NCI-H1417 treated with DMSO at 0.1 percent for 48 hours (cell line): ENCODE results near the gene TRIM43.
"Not testable (repeated sequence)": the region's sequence is repeated elsewhere in the genome, so short reads cannot be mapped to it uniquely, and the experiment has no call there.

Source experiments
- DNase-seq: peaks from one replicate; lab custom pipeline; 2025; lab: John Stamatoyannopoulos, UW

Gene TRIM43

DNA sequence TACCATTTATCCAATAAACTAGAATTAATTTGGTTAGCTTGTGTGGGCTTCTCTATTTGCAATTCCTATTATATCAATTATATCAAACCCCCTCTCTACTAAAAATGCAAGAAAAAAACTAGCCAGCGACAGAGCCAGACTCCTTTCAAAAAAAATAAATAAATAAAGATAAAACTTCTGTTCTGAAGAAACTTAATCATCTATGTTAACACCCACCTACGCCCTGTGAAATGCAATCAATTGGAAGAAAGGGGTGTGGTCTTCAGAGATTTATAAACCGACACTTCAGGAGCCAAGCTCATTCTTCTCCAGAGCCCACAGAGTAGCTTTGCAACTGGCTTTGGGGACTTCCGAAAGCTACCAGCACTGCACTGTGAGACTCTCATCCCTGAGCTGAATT is at the start of gene TRIM43:
TSS of gene TRIM43 (plus strand) at position 301 of the 400 bp plus-strand sequence. CDS start 2,023 bp downstream, outside the sequence.
- not testable (repeated sequence) for DNase-seq

DNA sequence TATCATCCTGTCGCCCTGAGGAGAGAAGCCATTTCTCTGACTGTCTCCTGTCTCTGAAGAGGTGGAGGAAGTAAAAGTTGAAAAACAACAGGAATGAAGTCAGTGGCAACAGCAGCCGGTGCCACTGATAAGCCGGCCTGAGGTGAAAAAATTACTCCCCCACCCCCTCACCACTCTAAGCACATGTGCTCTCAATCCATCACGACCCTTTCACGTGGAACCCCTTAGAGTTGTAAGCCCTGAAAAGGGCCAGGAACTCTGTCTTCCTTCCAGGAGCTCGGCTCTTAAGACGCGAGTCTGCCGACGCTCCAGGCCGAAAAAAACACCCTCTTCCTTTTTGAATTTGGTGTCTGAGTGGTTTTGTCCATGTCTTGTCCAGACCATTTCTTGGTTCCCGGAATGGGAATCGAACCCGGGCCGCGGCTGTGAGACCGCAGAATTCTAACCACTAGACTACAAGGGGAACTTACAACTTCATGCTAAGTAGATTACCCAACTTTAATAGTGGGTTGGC is 40.7 kb upstream of the TRIM43 start:
- no peak for DNase-seq

DNA sequence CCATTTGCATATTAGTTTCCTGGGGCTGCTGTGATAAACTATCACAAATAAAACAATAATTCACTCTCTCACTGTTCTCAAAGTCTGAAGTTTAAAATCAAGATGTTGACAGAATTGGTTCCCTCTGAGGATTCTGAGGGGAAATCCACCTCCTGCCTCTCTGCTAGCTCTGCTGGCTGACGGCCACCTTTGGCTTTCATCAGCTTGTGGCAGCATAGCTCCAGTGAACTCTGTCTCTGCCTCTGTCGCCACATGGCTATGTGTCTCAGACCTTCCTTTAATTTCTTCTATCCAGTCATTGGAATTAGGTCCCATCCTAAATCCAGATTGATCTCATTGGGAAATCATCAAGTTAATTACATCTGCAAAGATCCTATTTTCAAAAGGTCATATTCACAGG is 38.9 kb upstream of the TRIM43 start:
- no peak for DNase-seq

- no peak for DNase-seq
Observed at GRCh38 chr2:95569170-95569569, 22.6 kb upstream of the TRIM43 start.

- no peak for DNase-seq
Observed at GRCh38 chr2:95573866-95574265, 17.9 kb upstream of the TRIM43 start.

DNA sequence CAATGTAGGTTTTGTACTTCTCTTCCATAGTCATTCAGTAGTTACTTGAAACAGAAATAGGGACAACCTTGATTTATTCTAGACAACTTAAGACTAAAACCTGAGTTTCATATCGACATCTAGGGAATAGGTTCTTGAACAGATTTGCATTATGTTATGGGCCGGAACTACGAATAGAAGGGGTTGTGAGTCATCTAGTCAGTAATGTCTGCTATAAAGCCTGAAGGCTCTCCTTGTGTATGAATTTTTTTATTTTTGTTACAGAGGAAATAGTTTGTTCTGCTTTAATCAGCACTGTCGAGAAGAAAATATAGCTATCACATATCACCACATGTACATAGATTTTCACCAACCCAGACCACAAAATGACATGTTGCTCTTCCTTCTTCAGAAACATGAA is 17.3 kb upstream of the TRIM43 start:
- DNase-seq: no peak

DNA sequence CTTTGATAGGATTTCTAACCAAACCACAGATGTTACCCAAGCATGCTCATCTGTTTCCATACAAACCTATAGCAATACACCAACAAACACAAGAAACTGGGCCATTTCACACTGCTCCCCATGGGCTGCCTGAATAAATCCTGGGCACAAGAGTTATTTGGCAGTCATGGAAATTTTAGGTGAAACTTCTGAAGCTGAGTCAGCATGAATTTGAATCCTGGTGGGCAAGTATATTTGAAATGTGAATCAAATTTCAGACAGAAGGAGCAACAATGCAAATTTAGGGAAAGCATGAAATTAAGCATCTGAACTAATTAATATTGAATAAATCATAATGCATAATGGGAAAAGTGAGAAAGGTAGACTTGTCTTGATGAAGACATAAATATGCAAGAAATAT is 15.9 kb upstream of the TRIM43 start:
- no peak for DNase-seq

DNA sequence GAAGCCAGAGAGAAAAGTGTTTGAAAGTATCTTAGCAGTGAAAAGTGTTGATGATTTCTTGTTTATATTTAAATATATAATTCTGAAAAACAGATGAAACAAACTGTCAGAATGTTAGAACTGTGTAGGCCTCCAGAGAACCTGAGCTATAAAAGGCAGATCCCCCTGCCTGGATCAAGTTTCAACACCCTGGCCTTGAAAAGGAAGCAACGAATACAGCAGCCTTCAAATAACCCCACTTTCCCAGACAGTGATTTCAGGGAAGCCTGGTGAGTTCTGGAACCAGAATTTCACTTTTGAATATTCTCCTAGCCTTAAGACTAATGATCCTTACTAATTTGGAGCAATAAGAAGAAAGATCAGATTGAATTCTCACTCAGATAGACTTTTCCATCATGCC is 13.3 kb upstream of the TRIM43 start:
- no peak for DNase-seq

DNA sequence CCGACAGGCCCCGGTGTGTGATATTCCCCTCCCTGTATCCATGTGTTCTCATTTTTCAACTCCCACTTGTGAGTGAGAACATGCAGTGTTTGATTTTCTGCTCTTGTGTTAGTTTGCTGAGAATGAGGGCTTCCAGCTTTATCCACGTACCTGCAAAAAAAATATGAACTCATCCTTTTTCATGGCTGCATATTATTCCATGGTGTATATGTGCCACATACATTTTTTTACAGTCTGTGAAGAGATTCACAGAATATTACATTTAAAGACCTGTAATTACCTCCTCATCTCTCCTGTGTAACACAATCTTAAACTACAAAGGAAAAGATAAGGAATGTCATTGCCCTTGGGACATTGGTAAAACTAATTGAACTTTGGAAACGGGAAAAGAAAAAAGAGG is 8.3 kb upstream of the TRIM43 start:
- DNase-seq: not testable (repeated sequence)

DNA sequence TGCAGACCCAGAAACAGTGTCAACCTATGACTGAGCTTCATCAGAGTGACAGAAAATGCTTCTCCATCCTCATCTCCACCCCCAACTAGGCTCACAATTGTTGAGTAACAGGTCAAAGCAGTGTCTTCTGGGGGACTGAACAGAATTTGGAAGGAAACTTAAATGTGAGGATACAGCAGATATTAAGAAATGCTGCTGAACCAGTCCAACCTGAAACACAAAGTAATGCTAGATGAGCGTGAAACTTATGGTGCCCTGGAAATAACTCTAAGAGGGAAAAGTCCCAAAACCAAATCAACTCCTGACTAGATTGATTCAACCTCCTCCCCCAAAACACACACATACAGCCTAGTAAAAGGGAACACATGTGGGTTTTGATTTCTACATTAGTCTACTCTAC is 7.5 kb upstream of the TRIM43 start:
- DNase-seq: not testable (repeated sequence)

GRCh38 chr2:95589777-95590536 is 1.8 kb upstream of the TRIM43 start:
- DNase-seq: not testable (repeated sequence)

GRCh38 chr2:95592973-95593372 is 1.2 kb downstream of the TRIM43 start:
- DNase-seq: not testable (repeated sequence)

DNA sequence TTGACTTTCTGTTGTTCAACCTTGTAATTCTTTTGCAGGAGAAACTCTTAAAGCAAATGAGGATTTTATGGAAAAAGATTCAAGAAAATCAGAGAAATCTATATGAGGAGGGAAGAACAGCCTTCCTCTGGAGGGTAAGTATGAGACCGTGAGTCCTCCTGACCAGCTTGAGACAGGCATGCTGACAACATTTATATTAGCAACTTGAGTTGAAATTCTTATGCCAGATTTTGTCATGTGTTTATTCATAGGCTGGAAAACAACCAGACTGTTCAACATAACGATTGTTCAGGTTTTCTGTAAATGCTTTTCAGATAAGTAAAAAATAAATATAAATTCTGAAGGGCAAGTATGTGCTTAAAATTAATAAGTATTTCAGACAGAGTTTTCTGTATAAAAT is 3.2 kb downstream of the TRIM43 start:
- not testable (repeated sequence) for DNase-seq

DNA sequence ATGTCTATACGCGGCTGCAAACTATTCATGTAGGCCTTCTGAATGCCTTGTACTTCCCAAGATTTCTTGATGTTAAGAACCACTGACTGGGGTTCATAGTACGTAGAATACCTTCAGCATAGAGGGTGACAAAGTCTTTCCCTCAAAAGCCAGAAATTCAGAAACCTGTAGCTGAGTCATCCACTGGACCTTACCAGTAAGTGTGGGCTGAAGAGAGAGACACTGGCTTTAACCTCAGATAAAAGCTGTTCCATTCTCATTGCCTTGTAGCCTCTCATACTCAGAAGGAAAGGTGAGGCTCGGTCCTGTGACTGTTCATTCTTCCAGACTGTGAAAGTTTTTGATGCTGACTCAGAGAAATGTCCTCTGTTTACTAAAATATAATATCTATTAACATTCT is 9.5 kb downstream of the TRIM43 start:
- DNase-seq: not testable (repeated sequence)

- not testable (repeated sequence) for DNase-seq
Observed at GRCh38 chr2:95602146-95602545, 10.3 kb downstream of the TRIM43 start.

DNA sequence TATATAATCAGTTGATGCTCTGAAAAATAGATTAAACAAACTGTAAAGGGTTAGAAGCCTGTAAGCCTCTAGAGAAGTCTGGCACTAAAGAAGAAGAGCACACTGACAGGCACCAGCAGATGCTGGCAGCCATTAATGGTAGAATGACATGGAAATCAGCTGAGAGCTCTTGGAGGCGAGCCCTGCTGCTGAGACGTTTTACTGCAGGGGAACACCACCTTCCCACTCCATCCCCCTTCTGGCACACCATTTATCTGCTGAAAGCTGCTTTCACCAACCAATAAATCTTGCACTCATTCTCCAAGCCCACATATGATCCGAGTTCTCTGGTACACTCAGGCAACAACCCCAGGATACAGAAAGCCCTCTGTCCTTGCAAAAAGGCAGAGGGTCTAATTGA is 16.6 kb downstream of the TRIM43 start:
- DNase-seq: not testable (repeated sequence)

- DNase-seq: not testable (repeated sequence)
Observed at GRCh38 chr2:95609764-95610163, 18.0 kb downstream of the TRIM43 start.

DNA sequence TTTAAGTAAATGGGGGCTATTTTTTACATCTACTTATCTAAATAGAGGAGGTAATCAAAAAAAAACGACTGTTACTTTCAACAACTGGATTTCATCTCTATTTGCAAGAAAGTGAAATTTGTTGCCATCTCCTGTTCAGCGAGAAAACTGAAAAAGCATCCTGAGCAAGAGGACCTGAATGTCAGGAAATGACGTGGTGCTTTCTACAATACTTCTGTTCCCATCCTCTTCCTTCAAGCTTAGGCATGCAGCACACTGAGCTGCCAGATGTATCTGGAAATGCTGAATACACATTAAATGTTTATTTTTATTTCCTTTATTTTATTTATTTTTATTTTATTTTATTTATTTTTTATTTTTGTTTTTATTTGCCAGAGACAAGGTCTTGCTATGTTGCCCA is 21.2 kb downstream of the TRIM43 start:
- DNase-seq: not testable (repeated sequence)

DNA sequence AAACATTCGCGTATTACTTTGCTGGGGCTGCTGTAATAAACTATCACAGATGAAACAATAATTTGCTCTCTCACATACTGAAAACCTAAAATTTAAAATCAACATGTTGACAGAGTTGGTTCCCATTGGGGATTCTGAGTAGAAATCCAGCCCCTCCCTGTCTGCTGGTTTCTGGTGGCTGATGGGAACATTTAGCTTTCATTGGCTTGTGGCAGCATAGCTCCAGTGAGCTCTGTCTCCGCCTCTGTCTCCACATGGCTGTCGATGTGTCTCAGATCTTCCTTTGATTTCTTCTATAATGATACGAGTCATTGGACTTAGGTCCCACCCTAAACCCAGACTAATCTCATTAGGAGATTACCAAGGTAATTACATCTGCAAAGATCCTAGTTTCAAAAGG is 30.9 kb downstream of the TRIM43 start:
- DNase-seq: not testable (repeated sequence)

- DNase-seq: not testable (repeated sequence)
Observed at GRCh38 chr2:95630987-95631386, 39.2 kb downstream of the TRIM43 start.

- DNase-seq: not testable (repeated sequence)
Observed at GRCh38 chr2:95633626-95634259, 41.9 kb downstream of the TRIM43 start.

DNA sequence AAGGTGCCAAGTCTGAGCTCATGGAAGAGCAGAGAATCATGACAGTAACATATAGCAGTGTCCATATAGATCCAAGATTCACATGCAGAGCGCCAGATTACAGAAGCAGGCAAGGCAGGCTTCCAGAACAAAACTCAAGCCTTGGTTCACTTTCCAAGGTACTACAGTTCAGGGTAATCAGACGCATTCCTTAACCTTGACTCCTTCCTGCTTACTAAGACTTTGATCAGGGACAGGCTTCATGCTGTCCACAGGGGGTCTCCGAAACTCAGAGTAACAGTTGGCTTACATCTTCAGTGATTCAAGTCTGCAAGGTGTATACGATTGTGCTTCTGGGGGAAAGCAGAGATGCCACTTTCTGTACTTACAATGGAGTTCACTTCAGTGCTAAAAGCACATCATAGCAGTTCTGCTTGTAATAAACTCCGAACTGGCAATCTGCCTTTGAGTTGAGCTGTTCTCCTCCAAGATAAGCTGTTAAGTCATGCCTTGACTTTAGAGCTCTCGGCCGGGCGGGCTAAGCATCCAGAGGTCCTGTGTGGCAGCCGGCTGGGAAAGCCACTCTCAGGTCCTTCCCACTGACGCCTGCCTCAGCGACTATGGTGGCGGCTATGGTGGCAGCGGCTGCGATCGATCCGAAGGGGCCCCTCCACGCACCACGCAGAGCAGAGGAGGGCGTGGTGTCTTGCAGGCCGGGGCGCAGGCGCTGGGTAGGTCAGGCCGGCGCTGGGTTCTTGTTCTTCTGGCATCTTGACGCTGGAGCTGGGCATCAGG is 48.9 kb downstream of the TRIM43 start:
- not testable (repeated sequence) for DNase-seq

DNA sequence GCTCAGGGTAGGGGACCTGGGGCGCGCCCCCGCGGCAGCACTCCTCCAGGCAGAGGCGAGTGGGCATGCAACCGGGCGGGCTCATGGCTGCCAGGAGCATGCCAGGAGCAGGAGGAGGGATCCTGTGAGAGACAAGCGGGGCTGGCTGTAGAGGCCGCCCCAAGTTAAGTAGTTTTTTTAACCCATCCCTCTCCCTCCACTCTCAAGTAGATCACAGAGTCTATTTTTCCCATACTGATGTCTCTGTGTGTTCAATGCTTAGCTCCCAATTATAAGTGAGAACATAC is 49.4 kb downstream of the TRIM43 start:
- not testable (repeated sequence) for DNase-seq
